Cerebellar nuclear complex (tissue), 1 donor: ENCODE measurements around the gene STK4.

ENCODE experiments used
- DNase-seq, 2 experiments: peaks; one replicate each; lab custom pipeline; 2025; lab: John Stamatoyannopoulos, UW

Gene STK4

GRCh38 chr20:45111799-45112471 lies 145.6 kb downstream of the STK4 start:
- no peak for DNase-seq

GRCh38 chr20:45112754-45113153 lies 146.4 kb downstream of the STK4 start:
- no peak for DNase-seq

GRCh38 chr20:45113865-45114264 lies 147.6 kb downstream of the STK4 start:
- no peak for DNase-seq

GRCh38 chr20:45114465-45115385 lies 148.4 kb downstream of the STK4 start, which contains the start of gene WFDC5:
Gene WFDC5 (minus strand): TSS chr20:45115174. CDS start chr20:45115083, 91 bp downstream.
- no peak for DNase-seq

DNA sequence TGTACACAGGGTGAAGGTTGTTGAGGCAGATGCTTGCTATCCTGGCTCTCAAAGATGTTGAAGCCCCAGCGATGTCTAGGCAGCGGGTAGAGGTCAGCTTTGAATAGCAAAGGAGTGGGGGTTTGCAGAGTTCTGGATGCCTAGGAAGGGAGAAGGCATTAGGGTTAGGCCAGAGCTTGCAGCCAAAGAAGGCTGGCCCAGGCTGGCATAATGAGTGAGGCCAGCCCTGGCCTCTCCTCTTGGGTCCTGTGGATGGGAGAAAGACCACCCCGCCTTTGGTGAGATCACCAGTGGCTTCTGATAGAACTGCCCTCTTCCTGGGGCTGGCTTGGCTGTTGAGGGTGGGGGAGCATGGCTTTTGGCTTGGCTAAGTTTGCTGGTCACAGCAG lies 149.1 kb downstream of the STK4 start:
- DNase-seq = no peak

DNA sequence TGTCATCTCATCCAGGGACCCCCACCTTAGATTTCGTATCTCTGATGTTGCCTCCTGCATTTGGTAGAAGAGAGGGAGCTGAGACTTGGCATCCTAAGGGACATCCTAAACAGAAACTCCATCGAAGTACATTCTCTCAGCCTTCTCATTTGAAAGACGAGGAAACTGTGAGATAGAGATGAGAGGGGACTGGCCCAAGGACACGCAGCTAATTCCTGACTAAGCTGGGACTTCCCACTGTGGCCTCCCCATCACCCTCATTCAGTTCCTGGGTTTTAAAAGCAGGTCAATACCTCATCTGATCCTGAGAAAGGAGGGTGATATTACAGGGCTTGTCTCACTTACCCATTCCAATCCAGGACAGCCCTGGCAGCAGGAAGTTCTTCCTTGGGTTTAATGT lies 149.5 kb downstream of the STK4 start:
- no peak for DNase-seq

- DNase-seq = no peak
Observed at GRCh38 chr20:45117581-45117980, 151.3 kb downstream of the STK4 start.

DNA sequence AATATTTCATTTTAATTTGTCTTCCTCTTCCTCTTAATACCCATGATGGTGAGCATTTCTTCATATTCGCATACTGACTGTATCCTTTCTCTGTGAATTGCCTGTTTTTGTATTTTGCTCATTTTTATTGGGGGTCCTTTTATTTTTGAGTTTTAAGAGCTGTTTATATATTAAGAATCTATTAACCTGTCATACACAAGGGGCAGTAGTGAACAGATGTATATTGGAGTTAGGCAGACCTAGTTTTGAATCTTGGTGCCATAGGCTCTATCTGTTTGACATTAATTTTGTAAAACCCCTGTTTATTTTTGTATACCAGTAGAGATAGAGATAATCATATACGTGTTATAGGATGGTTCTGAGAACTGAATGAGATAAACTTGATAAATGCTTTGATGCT lies 151.7 kb downstream of the STK4 start:
- no peak for DNase-seq

GRCh38 chr20:45119556-45120266 lies 153.4 kb downstream of the STK4 start:
- no peak for DNase-seq

- no peak for DNase-seq
Observed at GRCh38 chr20:45121388-45121787, 155.1 kb downstream of the STK4 start.

GRCh38 chr20:45124365-45124764 lies 158.1 kb downstream of the STK4 start, which contains the start of gene WFDC12:
Gene WFDC12 (minus strand): TSS chr20:45124465. CDS start chr20:45124447, 18 bp downstream.
- DNase-seq = no peak

- DNase-seq = no peak
Observed at GRCh38 chr20:45128099-45128498, 161.8 kb downstream of the STK4 start.
